GM12891 (cell line): Measurements from ENCODE around the gene MIGA1.

ENCODE experiments used
- POLR2A ChIP-seq: IDR thresholded peaks from 2 replicates; pipeline ENCODE4 v1.6.1; 2011; ENCODE audit warnings: low read depth, low read length, control low read depth
- POLR2AphosphoS5 ChIP-seq: IDR thresholded peaks from 2 replicates; pipeline ENCODE4 v1.6.1; 2011; ENCODE audit warnings: low read depth, low read length, control low read depth
- POU2F2 ChIP-seq: IDR thresholded peaks from 2 replicates; pipeline ENCODE4 v1.6.1; 2011; ENCODE audit warnings: low read depth, mild to moderate bottlenecking, control low read depth, low read length, moderate library complexity
- SPI1 ChIP-seq: IDR thresholded peaks from 2 replicates; pipeline ENCODE4 v1.6.1; 2011; ENCODE audit warnings: low read depth, low read length, control low read depth
- TAF1 ChIP-seq: IDR thresholded peaks from 2 replicates; pipeline ENCODE4 v1.6.1; 2011; ENCODE audit warnings: low read depth, low read length, control low read depth

DNA sequence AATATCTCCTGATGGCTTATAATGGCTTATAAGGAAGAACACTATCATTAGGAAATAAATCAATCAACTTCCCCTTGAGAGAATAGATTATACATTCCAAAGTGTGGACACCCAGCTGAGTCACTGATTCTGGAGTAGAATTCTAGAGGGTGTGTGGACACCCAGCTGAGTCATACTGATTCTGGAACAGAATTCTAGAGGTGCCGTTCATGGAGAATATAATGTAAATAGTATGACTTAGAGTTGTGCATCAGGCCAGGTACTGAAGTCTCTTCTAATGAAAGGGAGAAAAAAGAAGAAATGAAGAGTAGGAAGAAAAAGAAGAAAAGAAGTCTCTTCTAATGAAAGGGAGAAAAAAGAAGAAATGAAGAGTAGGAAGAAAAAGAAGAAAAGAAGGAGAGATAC lies 17.4 kb upstream of the MIGA1 start:
- no peak for TF ChIP-seq TAF1
- TF ChIP-seq POLR2A: no peak
- no peak for TF ChIP-seq POLR2AphosphoS5
- no peak for TF ChIP-seq SPI1
- no peak for TF ChIP-seq POU2F2
